GM18511 (cell line): ENCODE data around the gene SUSD5.
"Not testable (repeated sequence)": the region's sequence is repeated elsewhere in the genome, so short reads cannot be mapped to it uniquely, and the experiment has no call there.

Experiments used
- ATAC-seq: cut with Tn5 transposase; IDR thresholded peaks from one replicate; pipeline ENCODE4 v1.9.1; 2021; ENCODE audit warnings: mild to moderate bottlenecking, moderate library complexity; ENCODE audit not compliant: unreplicated experiment

SUSD5 gene

GRCh38 chr3:33196538-33196937, 22.1 kb downstream of the SUSD5 start:
- no peak for ATAC-seq

- no peak for ATAC-seq
Observed at GRCh38 chr3:33194303-33194702, 24.3 kb downstream of the SUSD5 start.

- no peak for ATAC-seq
Observed at GRCh38 chr3:33187368-33187634, 31.3 kb downstream of the SUSD5 start.

- no peak for ATAC-seq
Observed at GRCh38 chr3:33186524-33187367, 31.9 kb downstream of the SUSD5 start.

- no peak for ATAC-seq
Observed at GRCh38 chr3:33184863-33185262, 33.7 kb downstream of the SUSD5 start.

- ATAC-seq: not testable (repeated sequence)
Observed at GRCh38 chr3:33181641-33182040, 37.0 kb downstream of the SUSD5 start.

GRCh38 chr3:33181229-33181628, 37.4 kb downstream of the SUSD5 start:
- no peak for ATAC-seq

GRCh38 chr3:33179132-33179531, 39.5 kb downstream of the SUSD5 start:
- no peak for ATAC-seq

- ATAC-seq: no peak
Observed at GRCh38 chr3:33174711-33175414, 43.7 kb downstream of the SUSD5 start.

GRCh38 chr3:33174095-33174494, 44.5 kb downstream of the SUSD5 start:
- ATAC-seq: no peak

GRCh38 chr3:33173672-33174071, 44.9 kb downstream of the SUSD5 start:
- ATAC-seq: no peak

GRCh38 chr3:33173103-33173502, 45.5 kb downstream of the SUSD5 start:
- ATAC-seq: no peak

GRCh38 chr3:33171580-33171979, 47.0 kb downstream of the SUSD5 start:
- ATAC-seq: no peak

GRCh38 chr3:33170531-33170930, 48.1 kb downstream of the SUSD5 start:
- no peak for ATAC-seq

GRCh38 chr3:33167716-33168336, 50.8 kb downstream of the SUSD5 start:
- no peak for ATAC-seq

GRCh38 chr3:33167284-33167683, 51.3 kb downstream of the SUSD5 start:
- ATAC-seq: no peak

GRCh38 chr3:33166095-33166494, 52.5 kb downstream of the SUSD5 start:
- peak; percentile 56 for ATAC-seq

- no peak for ATAC-seq
Observed at GRCh38 chr3:33165372-33165771, 53.2 kb downstream of the SUSD5 start.

- not testable (repeated sequence) for ATAC-seq
Observed at GRCh38 chr3:33162621-33163020, 56.0 kb downstream of the SUSD5 start.

- ATAC-seq: no peak
Observed at GRCh38 chr3:33159981-33160380, 58.6 kb downstream of the SUSD5 start.

- no peak for ATAC-seq
Observed at GRCh38 chr3:33159234-33159633, 59.4 kb downstream of the SUSD5 start.

- no peak for ATAC-seq
Observed at GRCh38 chr3:33155301-33155700, 63.3 kb downstream of the SUSD5 start.
